ENCODE data around the gene FHIT.
"Not testable (repeated sequence)": the region's sequence is repeated elsewhere in the genome, so short reads cannot be mapped to it uniquely, and the experiment has no call there.

Gene FHIT

GRCh38 chr3:61194892-61195538 is 56.2 kb downstream of the FHIT start:
- Histone ChIP-seq H3K36me3 (replicated peaks) (no peaks in the 10 kb centered on the region), H3K4me3 (ENCODE audit: low read depth, low read length) (no peak overlapping the region), H3K27ac (no peak overlapping the region), H3K27me3 (replicated peaks) (no peaks in the 10 kb centered on the region)
- TF ChIP-seq, protein P1, sequence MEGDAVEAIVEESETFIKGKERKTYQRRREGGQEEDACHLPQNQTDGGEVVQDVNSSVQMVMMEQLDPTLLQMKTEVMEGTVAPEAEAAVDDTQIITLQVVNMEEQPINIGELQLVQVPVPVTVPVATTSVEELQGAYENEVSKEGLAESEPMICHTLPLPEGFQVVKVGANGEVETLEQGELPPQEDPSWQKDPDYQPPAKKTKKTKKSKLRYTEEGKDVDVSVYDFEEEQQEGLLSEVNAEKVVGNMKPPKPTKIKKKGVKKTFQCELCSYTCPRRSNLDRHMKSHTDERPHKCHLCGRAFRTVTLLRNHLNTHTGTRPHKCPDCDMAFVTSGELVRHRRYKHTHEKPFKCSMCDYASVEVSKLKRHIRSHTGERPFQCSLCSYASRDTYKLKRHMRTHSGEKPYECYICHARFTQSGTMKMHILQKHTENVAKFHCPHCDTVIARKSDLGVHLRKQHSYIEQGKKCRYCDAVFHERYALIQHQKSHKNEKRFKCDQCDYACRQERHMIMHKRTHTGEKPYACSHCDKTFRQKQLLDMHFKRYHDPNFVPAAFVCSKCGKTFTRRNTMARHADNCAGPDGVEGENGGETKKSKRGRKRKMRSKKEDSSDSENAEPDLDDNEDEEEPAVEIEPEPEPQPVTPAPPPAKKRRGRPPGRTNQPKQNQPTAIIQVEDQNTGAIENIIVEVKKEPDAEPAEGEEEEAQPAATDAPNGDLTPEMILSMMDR (IDR thresholded peaks at IDR 0.05; ENCODE audit: low read depth, low read length, missing control alignments): no peak
- no peak for DNase-seq
- in situ Hi-C loops (cut with HindIII; ENCODE audit: low pct_ligation_motif_present, low sequenced_read_pairs): no loop called here

DNA sequence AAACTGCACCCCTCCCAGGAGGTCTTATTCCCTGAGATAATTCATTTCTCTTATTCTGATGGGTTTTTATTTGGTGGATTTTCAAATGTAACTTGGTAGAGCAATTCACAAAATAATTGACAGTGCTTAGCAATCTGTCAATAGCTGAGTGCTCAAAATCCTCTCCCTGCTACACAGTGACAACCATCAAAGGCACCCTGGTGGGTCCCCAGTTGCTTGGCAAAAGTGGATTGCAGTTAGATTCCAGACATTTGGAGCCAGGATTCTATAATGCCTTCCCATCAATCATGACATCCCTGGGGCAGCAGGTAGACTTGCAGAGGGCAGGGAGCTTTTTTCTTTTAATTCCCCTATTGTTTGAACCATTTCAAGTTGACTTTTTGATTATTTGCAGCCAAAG is 59.0 kb downstream of the FHIT start:
- in situ Hi-C loops (cut with HindIII; ENCODE audit: low pct_ligation_motif_present, low sequenced_read_pairs): no loop called here
- no peak for DNase-seq
- TF ChIP-seq, protein P1 (IDR thresholded peaks at IDR 0.05; ENCODE audit: low read depth, low read length, missing control alignments): no peak

GRCh38 chr3:61190205-61190604 is 61.0 kb downstream of the FHIT start:
- H3K36me3 ChIP-seq (replicated peaks); in situ Hi-C loops (cut with HindIII; ENCODE audit: low pct_ligation_motif_present, low sequenced_read_pairs); DNase-seq: not testable (repeated sequence)

More for the DNA sequence above, 59.0 kb downstream of the FHIT start:
- Histone ChIP-seq H3K4me3 (ENCODE audit: low read depth, low read length) (no peak overlapping the region), H3K27me3 (replicated peaks) (no peaks in the 10 kb centered on the region), H3K27ac (no peak overlapping the region), H3K36me3 (replicated peaks) (no peaks in the 10 kb centered on the region)

DNA sequence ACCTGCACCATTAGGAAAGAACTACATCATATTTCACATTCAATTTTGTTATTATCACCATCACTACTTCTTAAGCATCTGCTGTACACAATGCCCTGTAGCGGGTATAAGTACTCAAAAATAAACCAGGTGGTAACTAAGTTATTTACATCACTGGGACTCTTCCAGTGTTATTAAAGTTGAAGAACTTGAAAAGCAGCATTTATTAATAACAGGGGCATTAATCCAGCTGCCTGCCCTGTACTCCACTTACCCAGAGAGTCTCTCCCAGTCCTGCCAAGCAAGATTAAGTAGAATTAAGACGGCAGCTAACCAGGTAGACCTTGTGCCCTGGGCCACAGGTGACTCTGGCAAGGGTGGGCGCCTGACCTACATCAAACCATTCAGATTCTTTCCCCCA is 65.2 kb downstream of the FHIT start:
- H3K27me3 ChIP-seq (replicated peaks): no peaks in the 10 kb centered on the region
- H3K27ac ChIP-seq: no peak overlapping the region
- no peaks in the 10 kb centered on the region for H3K36me3 ChIP-seq (replicated peaks)
- DNase-seq: no peak
- in situ Hi-C loops (cut with HindIII; ENCODE audit: low pct_ligation_motif_present, low sequenced_read_pairs): no loop called here
- TF ChIP-seq, protein P1 (IDR thresholded peaks at IDR 0.05; ENCODE audit: low read depth, low read length, missing control alignments): no peak
- H3K4me3 ChIP-seq (ENCODE audit: low read depth, low read length): no peak overlapping the region

More at GRCh38 chr3:61190205-61190604, 61.0 kb downstream of the FHIT start:
- H3K4me3 ChIP-seq (ENCODE audit: low read depth, low read length); H3K27ac ChIP-seq; H3K27me3 ChIP-seq (replicated peaks): not testable (repeated sequence)

GRCh38 chr3:61184956-61185355 is 66.3 kb downstream of the FHIT start:
- no peaks in the 10 kb centered on the region for H3K27me3 ChIP-seq (replicated peaks)
- H3K4me3 ChIP-seq (ENCODE audit: low read depth, low read length): no peak overlapping the region
- no peak for DNase-seq
- no peak overlapping the region for H3K27ac ChIP-seq
- no peaks in the 10 kb centered on the region for H3K36me3 ChIP-seq (replicated peaks)
- TF ChIP-seq, protein P1 (IDR thresholded peaks at IDR 0.05; ENCODE audit: low read depth, low read length, missing control alignments): no peak
- in situ Hi-C loops (cut with HindIII; ENCODE audit: low pct_ligation_motif_present, low sequenced_read_pairs): no loop called here

DNA sequence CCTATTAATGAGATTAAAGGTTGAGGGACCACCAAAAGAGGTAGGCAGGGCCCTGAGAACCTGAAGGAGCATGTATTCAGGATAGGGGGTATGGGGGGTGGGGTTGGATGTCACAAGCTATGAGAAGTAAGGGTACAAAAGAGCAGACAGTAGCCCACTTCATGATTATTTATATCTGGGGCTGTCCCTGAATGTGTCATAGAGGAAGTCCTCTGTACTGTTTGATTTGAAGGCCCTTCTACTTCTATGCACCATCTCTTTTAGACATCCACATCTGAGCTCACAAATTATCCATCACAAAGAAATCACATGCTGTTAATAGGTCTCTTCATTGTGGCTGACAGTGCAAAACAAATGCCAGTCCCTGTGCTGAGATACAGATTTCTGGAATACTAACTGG is 68.6 kb downstream of the FHIT start:
- TF ChIP-seq, protein P1 (IDR thresholded peaks at IDR 0.05; ENCODE audit: low read depth, low read length, missing control alignments): no peak
- no peak for DNase-seq
- H3K4me3 ChIP-seq (ENCODE audit: low read depth, low read length): no peak overlapping the region
- in situ Hi-C loops (cut with HindIII; ENCODE audit: low pct_ligation_motif_present, low sequenced_read_pairs): no loop called here
- no peaks in the 10 kb centered on the region for H3K27me3 ChIP-seq (replicated peaks)
- H3K36me3 ChIP-seq (replicated peaks): no peaks in the 10 kb centered on the region
- no peak overlapping the region for H3K27ac ChIP-seq
